GM21528 (cell line): Measurements from ENCODE around the gene ITGA5.

Experiments used
- ATAC-seq: cut with Tn5 transposase; IDR thresholded peaks from one replicate; pipeline ENCODE4 v1.9.1; 2021; ENCODE audit warnings: mild to moderate bottlenecking, moderate library complexity; ENCODE audit not compliant: unreplicated experiment, low FRiP score

Gene ITGA5

GRCh38 chr12:54431911-54432814 is 13.1 kb upstream of the ITGA5 start:
- no peak for ATAC-seq

GRCh38 chr12:54430471-54431069 is 11.5 kb upstream of the ITGA5 start:
- no peak for ATAC-seq

GRCh38 chr12:54429014-54429471 is 10.0 kb upstream of the ITGA5 start:
- ATAC-seq: no peak

GRCh38 chr12:54428050-54429013 is 9.3 kb upstream of the ITGA5 start:
- ATAC-seq: no peak

GRCh38 chr12:54427106-54427505 is 8.0 kb upstream of the ITGA5 start:
- no peak for ATAC-seq

- no peak for ATAC-seq
These were observed 7.6 kb upstream of the ITGA5 start for GRCh38 chr12:54426690-54427089.

GRCh38 chr12:54425702-54426101 is 6.6 kb upstream of the ITGA5 start:
- no peak for ATAC-seq

- ATAC-seq: no peak
These were observed 5.2 kb upstream of the ITGA5 start for GRCh38 chr12:54424224-54424623.

GRCh38 chr12:54423816-54424150 is 4.7 kb upstream of the ITGA5 start:
- ATAC-seq: no peak

- no peak for ATAC-seq
These were observed 2.8 kb upstream of the ITGA5 start for GRCh38 chr12:54421879-54422250.

- ATAC-seq: no peak
These were observed 2.3 kb upstream of the ITGA5 start for GRCh38 chr12:54421175-54421878.

GRCh38 chr12:54420766-54421144 is 1.7 kb upstream of the ITGA5 start:
- ATAC-seq: no peak

GRCh38 chr12:54418441-54419087 is 502 bp downstream of the ITGA5 start:
- no peak for ATAC-seq

GRCh38 chr12:54417712-54418440 is 1.2 kb downstream of the ITGA5 start:
- ATAC-seq: no peak

- ATAC-seq: no peak
These were observed 2.1 kb downstream of the ITGA5 start for GRCh38 chr12:54416687-54417603.

- no peak for ATAC-seq
These were observed 3.7 kb downstream of the ITGA5 start for GRCh38 chr12:54415221-54415929.
